ENCODE measurements around the gene PLCH2.

The PLCH2 gene

DNA sequence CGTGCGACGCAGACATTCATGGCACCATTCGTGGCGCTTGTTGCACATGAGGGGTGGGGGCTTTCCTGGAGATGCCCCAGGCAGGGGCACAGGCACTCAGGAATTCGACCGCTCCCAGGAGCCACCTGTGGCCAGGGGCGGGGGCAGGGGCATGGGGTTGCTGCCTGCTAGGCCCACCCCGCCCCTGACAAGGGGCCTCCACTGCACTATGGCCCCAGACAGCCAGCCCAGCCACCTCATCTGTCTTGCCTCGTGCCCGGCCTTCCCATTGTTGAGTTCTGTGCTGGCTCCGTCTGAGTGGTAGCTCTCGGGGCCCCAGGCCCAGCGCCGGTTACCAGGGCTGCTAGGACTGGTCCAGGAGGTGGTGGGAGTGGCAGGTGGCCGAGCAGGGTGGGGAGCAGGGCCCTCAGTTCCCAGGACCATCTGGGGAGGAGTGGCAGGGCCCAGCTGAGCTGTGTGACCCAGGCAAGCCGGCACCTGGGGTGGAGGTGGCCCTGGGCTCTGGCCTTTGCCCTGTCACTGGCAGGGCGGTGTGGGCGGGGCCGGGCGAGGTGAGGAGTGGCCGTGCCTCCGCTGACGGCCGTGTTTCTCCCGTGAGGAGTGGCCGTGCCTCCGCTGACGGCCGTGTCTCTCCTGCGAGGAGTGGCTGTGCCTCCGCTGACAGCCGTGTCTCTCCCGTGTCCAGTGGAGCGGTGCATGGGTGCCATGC is 1.9 kb downstream of the PLCH2 start:
- in situ Hi-C loops (cut with MboI; ENCODE audit: low sequenced_read_pairs), result no loop called here

DNA sequence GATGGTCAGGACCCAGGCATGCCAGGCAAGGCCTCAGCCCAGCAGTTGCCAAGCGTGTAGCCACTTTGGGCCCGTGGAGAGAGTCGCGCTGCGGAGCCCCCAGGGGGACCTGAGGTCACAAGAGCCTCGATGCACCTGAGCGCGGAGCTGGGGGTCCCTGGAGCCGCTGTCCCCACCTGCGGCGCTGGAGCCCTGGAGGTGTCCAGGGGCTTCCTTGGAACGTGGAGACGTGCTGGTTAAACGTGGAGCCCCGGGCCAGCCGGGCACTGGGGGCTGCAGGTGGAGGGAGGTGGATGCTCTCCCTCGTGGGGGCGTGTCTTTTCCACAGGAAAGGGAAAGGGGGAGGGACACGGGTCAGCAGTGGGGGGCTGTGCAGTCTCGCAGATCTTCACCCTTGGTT is 3.1 kb downstream of the PLCH2 start:
- in situ Hi-C loops (cut with MboI; ENCODE audit: low sequenced_read_pairs), result no loop called here

DNA sequence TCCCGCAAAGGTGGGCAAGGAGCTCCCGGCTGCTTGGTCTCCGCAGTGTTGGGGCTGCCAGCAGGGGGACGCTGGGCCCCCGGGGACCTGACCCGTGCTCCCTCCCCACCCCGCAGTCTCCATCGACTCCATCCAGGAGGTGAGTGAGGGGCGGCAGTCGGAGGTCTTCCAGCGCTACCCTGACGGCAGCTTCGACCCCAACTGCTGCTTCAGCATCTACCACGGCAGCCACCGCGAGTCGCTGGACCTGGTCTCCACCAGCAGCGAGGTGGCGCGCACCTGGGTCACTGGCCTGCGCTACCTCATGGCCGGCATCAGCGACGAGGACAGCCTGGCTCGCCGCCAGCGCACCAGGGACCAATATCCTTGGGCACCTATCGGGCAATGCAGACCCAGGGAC is 3.5 kb downstream of the PLCH2 start:
- in situ Hi-C loops (cut with MboI; ENCODE audit: low sequenced_read_pairs), result no loop called here

- in situ Hi-C loops (cut with MboI; ENCODE audit: low sequenced_read_pairs), result no loop called here
Observed at GRCh38 chr1:2480236-2480985, 4.3 kb downstream of the PLCH2 start.

DNA sequence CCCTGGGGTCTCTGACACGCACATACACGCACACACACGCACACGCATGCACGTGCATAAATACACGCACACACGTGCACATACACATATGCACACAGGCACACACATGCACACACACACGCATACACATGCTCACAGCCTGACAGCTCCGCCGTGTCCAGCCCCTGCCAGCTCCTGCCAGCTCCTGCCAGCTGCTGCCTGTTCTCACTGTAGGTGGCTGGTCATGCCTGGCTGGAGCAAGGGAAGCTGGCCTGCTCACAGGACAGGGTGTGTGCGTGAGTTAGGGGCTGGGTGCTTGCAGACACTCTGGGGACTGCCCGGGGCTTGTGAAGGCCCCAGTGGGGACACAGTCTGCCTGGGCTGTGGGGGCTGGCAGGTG is 4.9 kb downstream of the PLCH2 start:
- in situ Hi-C loops (cut with MboI; ENCODE audit: low sequenced_read_pairs), result no loop called here

- in situ Hi-C loops (cut with MboI; ENCODE audit: low sequenced_read_pairs), result no loop called here
Observed at GRCh38 chr1:2481885-2482284, 5.8 kb downstream of the PLCH2 start.

DNA sequence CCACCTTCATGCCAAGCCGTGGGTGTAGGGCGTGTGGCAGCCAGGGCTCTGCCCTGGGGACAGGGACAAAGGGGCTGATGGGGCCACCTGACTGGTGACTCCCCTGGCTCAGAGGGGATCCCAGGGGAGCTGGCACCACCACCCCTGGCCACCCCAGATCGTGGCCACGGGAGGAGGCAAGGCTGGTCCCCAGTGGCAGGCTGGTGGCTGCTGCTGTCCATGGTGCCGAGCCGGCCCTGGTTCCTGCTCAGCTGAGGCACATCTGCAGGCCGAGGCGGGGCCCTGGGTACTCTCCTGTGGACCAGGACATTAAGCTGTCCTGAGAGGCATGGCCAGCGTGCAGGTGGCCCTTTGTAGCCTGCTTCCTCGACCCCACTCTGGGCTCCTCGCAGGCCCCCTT is 6.5 kb downstream of the PLCH2 start:
- in situ Hi-C loops (cut with MboI; ENCODE audit: low sequenced_read_pairs), result no loop called here

GRCh38 chr1:2483026-2483425 is 6.9 kb downstream of the PLCH2 start:
- in situ Hi-C loops (cut with MboI; ENCODE audit: low sequenced_read_pairs), result no loop called here

GRCh38 chr1:2483970-2484369 is 7.9 kb downstream of the PLCH2 start:
- in situ Hi-C loops (cut with MboI; ENCODE audit: low sequenced_read_pairs), result no loop called here

DNA sequence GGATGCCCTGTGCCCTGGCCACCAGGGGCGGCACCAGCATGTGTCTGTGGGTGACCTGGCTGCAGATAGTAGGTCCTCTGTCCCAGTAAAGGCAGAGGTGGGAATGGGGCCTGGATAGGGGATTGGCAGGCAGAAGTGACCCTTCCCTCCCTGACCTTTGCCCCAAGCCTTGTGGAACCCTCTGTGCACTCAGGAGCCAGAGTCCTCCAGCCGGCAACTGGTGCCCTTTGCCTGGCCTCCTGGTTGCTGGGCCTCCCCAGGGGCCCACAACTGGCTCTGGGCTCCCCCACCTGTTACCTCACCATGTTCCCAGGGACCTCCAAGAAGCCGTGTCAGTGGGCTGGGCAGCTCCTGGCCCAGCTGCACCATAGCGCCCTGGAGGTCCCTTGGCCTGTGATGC is 10.0 kb downstream of the PLCH2 start:
- in situ Hi-C loops (cut with MboI; ENCODE audit: low sequenced_read_pairs), result no loop called here

- in situ Hi-C loops (cut with MboI; ENCODE audit: low sequenced_read_pairs), result no loop called here
Observed at GRCh38 chr1:2486558-2486957, 10.5 kb downstream of the PLCH2 start.

GRCh38 chr1:2488688-2489087 is 12.6 kb downstream of the PLCH2 start:
- in situ Hi-C loops (cut with MboI; ENCODE audit: low sequenced_read_pairs), result no loop called here

GRCh38 chr1:2489615-2490014 is 13.5 kb downstream of the PLCH2 start:
- in situ Hi-C loops (cut with MboI; ENCODE audit: low sequenced_read_pairs), result no loop called here

GRCh38 chr1:2492091-2492490 is 16.0 kb downstream of the PLCH2 start:
- in situ Hi-C loops (cut with MboI; ENCODE audit: low sequenced_read_pairs), result no loop called here

DNA sequence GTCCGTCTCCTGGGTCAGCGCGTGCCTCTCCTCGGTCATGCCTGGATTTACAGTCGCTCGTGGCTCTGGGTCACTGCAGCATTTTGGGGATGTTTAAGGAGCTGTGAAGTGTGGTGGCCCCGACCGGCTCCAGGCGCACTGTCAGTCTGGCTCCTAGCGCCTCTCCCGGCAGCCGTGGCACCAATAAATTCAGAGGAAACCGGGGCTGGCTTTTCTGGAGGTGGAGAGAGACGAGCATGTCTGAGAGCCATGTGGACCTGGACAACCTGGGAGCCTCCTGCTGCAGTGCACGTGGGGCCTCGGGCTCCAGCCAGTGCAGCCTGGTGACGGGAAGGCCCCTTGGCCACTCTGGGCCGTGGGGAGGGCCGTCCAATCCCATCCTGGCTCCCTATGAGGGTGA is 17.1 kb downstream of the PLCH2 start:
- in situ Hi-C loops (cut with MboI; ENCODE audit: low sequenced_read_pairs), result no loop called here

- in situ Hi-C loops (cut with MboI; ENCODE audit: low sequenced_read_pairs), result no loop called here
Observed at GRCh38 chr1:2493691-2494322, 17.7 kb downstream of the PLCH2 start.

- in situ Hi-C loops (cut with MboI; ENCODE audit: low sequenced_read_pairs), result no loop called here
Observed at GRCh38 chr1:2494323-2494693, 18.2 kb downstream of the PLCH2 start.

DNA sequence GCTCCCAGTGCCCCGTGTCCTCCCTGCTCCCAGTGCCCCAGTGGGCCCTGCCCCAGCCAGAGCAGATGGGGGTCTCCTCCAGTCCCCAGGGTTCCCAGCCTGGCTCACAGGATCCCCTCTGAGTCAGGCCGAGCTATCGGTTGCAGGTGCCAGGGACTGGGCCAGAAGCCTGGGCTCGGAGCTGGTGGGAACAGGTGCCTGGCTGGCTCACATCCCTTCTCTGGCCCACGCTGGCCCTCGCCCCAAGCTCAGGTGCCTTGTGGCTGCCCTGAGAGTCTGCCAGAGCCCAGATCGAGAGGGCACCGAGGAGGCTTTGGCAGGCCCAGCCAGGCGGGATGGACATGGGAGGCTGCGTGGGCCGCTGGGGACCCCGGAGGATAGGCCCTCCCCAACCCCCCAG is 18.9 kb downstream of the PLCH2 start:
- in situ Hi-C loops (cut with MboI; ENCODE audit: low sequenced_read_pairs), result no loop called here

DNA sequence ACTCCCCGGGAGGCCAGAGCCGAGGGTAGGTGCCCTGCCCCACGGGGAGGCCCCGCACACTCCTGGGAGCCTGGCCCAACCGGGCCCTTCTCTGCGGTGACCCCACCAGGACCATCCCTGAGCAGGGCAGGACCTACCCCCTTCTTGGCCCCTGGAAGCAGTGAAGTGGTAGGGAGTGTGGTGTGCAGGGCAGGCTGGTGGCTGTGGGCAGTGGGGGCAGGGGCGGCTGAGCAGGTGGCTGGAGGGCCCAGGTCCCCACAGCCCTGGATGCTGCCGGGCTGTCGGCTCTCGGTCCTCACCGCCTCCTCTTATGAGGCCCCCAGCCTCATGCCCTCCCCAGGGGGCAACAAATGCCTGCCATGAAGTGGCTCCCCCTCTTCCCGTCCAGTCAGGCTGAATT is 19.5 kb downstream of the PLCH2 start:
- in situ Hi-C loops (cut with MboI; ENCODE audit: low sequenced_read_pairs), result no loop called here

GRCh38 chr1:2496087-2496622 is 20.1 kb downstream of the PLCH2 start:
- in situ Hi-C loops (cut with MboI; ENCODE audit: low sequenced_read_pairs), result no loop called here

DNA sequence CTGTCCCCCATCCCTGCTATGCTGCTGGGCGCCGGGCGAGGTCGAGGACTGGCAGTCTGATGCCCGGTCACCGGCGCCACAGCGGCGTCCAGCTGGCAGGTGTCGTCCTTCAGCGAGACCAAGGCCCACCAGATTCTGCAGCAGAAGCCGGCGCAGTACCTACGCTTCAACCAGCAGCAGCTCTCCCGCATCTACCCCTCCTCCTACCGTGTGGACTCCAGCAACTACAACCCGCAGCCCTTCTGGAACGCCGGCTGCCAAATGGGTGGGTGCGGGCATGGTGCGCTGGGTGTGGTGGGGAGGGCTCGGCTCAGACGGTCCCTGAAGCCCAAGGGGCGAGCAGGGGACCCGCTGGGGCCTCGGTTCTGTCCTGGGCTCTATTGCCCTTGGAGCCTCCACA is 20.7 kb downstream of the PLCH2 start:
- in situ Hi-C loops (cut with MboI; ENCODE audit: low sequenced_read_pairs), result no loop called here

GRCh38 chr1:2497891-2498290 is 21.8 kb downstream of the PLCH2 start:
- in situ Hi-C loops (cut with MboI; ENCODE audit: low sequenced_read_pairs), result no loop called here
